WTC11 (cell line): Measurements from ENCODE around the gene CD164L2. TPM values are rescaled to one million over a fixed set of nuclear protein-coding genes. Genes with fewer than 3 reads are reported as not detected.
A peak's percentile ranks its signal among the peaks of the same experiment; 100 is the strongest.

Experiments used
- ATAC-seq: fragments of 200-7000 bp; cut with Tn5 transposase; 2 replicates; pipeline ENCODE4 v1.10.0; 2021; ENCODE audit warnings: mild to moderate bottlenecking, moderate library complexity
- CTCF ChIA-PET: fragments of 300-600 bp; sonication (Branson Sonifier 250); formaldehyde crosslinking; loops from one replicate; lab custom pipeline; 2021; ENCODE audit warnings: antibody characterized with exemption; lab: Charles Lee
- POLR2A ChIA-PET: fragments of 350-600 bp; sonication (Branson Sonifier 250); formaldehyde crosslinking; loops from one replicate; lab custom pipeline; 2021; ENCODE audit warnings: antibody characterized with exemption; lab: Charles Lee
- DNase-seq: peaks from one replicate; pipeline ENCODE4 v3.0.0; 2021; ENCODE audit warnings: low spot score
- H3K27ac Mint-ChIP-seq: 2 replicates; pipeline ENCODE4 v1.8.0; 2021; ENCODE audit warnings: mixed read lengths
- H3K27me3 Mint-ChIP-seq: 2 replicates; pipeline ENCODE4 v1.8.0; 2021; ENCODE audit warnings: low read depth, mild to moderate bottlenecking, moderate library complexity, mixed read lengths
- H3K36me3 Mint-ChIP-seq: 2 replicates; pipeline ENCODE4 v1.8.0; 2021; ENCODE audit warnings: mixed read lengths
- H3K4me1 Mint-ChIP-seq: 2 replicates; pipeline ENCODE4 v1.8.0; 2022; ENCODE audit warnings: mixed read lengths
- H3K4me3 Mint-ChIP-seq: 2 replicates; pipeline ENCODE4 v1.8.0; 2021; ENCODE audit warnings: mild to moderate bottlenecking, moderate library complexity, mixed read lengths
- H3K9me3 Mint-ChIP-seq: 2 replicates; pipeline ENCODE4 v1.8.0; 2021; ENCODE audit warnings: mixed read lengths
- ATF1 ChIP-seq: sonication (generic); formaldehyde crosslinking; IDR thresholded peaks from 2 replicates; pipeline ENCODE4 v1.8.1; 2023; ENCODE audit warnings: mild to moderate bottlenecking, moderate library complexity, missing genetic modification reagents
- CBFB ChIP-seq: sonication (generic); formaldehyde crosslinking; IDR thresholded peaks from 2 replicates; pipeline ENCODE4 v1.8.1; 2022; ENCODE audit warnings: mild to moderate bottlenecking, low read depth, missing genetic modification reagents
- CTCF ChIP-seq: fragments of 200-600 bp; IDR thresholded peaks from 2 replicates; pipeline ENCODE4 v1.8.0; 2022; ENCODE audit warnings: antibody characterized with exemption
- ELF4 ChIP-seq: sonication (generic); formaldehyde crosslinking; IDR thresholded peaks from 2 replicates; pipeline ENCODE4 v1.8.1; 2022; ENCODE audit warnings: low read depth, mild to moderate bottlenecking, moderate library complexity, missing genetic modification reagents
- EMX1 ChIP-seq: fragments of 250-450 bp; sonication (Bioruptor Pico); IDR thresholded peaks from 2 replicates; pipeline ENCODE4 v1.8.0; 2021; ENCODE audit warnings: mild to moderate bottlenecking
- ETV6 ChIP-seq: sonication (generic); formaldehyde crosslinking; IDR thresholded peaks from 2 replicates; pipeline ENCODE4 v1.8.1; 2022; ENCODE audit warnings: mild to moderate bottlenecking, missing genetic modification reagents
- GABPB1 ChIP-seq: sonication (generic); formaldehyde crosslinking; IDR thresholded peaks from 2 replicates; pipeline ENCODE4 v1.8.1; 2023; ENCODE audit warnings: mild to moderate bottlenecking, missing genetic modification reagents
- GRHL2 ChIP-seq: fragments of 250-450 bp; sonication (Bioruptor Pico); IDR thresholded peaks from 2 replicates; pipeline ENCODE4 v1.8.0; 2022; ENCODE audit warnings: mild to moderate bottlenecking, moderate library complexity; ENCODE audit not compliant: insufficient replicate concordance, severe bottlenecking
- HMGA2 ChIP-seq: fragments of 250-450 bp; sonication (Bioruptor Pico); IDR thresholded peaks from 2 replicates; pipeline ENCODE4 v1.4.0; 2021; ENCODE audit warnings: mild to moderate bottlenecking, moderate library complexity
- JAZF1 ChIP-seq: fragments of 250-450 bp; sonication (Bioruptor Pico); IDR thresholded peaks from 2 replicates; pipeline ENCODE4 v1.9.0; 2021; ENCODE audit warnings: moderate library complexity, mild to moderate bottlenecking, inconsistent platforms
- JUN ChIP-seq: sonication (generic); formaldehyde crosslinking; IDR thresholded peaks from 2 replicates; pipeline ENCODE4 v1.8.0; 2023; ENCODE audit warnings: mild to moderate bottlenecking, missing genetic modification reagents
- NFATC4 ChIP-seq: fragments of 250-450 bp; sonication (Bioruptor Pico); IDR thresholded peaks from 2 replicates; pipeline ENCODE4 v1.9.0; 2021; ENCODE audit warnings: mild to moderate bottlenecking
- NFYB ChIP-seq: sonication (generic); formaldehyde crosslinking; conservative IDR thresholded peaks from 2 replicates; pipeline ENCODE4 v1.8.0; 2022; ENCODE audit warnings: low read depth, missing genetic modification reagents
- NR2C2 ChIP-seq: sonication (generic); formaldehyde crosslinking; IDR thresholded peaks from 2 replicates; pipeline ENCODE4 v1.8.0; 2022; ENCODE audit warnings: mild to moderate bottlenecking, missing genetic modification reagents
- RELA ChIP-seq: sonication (generic); formaldehyde crosslinking; IDR thresholded peaks from 2 replicates; pipeline ENCODE4 v1.8.1; 2022; ENCODE audit warnings: missing genetic modification reagents, mild to moderate bottlenecking, borderline replicate concordance
- RORB ChIP-seq: fragments of 250-450 bp; sonication (Bioruptor Pico); IDR thresholded peaks from 2 replicates; pipeline ENCODE4 v1.9.0; 2021; ENCODE audit warnings: mild to moderate bottlenecking
- SOX15 ChIP-seq: fragments of 250-450 bp; sonication (Bioruptor Pico); IDR thresholded peaks from 2 replicates; pipeline ENCODE4 v1.9.0; 2021; ENCODE audit warnings: mild to moderate bottlenecking
- TEAD1 ChIP-seq: sonication (generic); formaldehyde crosslinking; IDR thresholded peaks from 2 replicates; pipeline ENCODE4 v1.8.0; 2022; ENCODE audit warnings: mild to moderate bottlenecking, missing genetic modification reagents
- ZNF219 ChIP-seq: sonication (generic); formaldehyde crosslinking; IDR thresholded peaks from 2 replicates; pipeline ENCODE4 v1.8.0; 2023; ENCODE audit warnings: missing genetic modification reagents, mild to moderate bottlenecking, borderline replicate concordance
- ZNF396 ChIP-seq: fragments of 250-450 bp; sonication (Bioruptor Pico); IDR thresholded peaks from 2 replicates; pipeline ENCODE4 v1.8.0; 2021; ENCODE audit warnings: mild to moderate bottlenecking, moderate library complexity, borderline replicate concordance
- ZNF423 ChIP-seq: fragments of 250-450 bp; sonication (Bioruptor Pico); IDR thresholded peaks from 2 replicates; pipeline ENCODE4 v2.1.2; 2022; ENCODE audit warnings: mild to moderate bottlenecking, moderate library complexity
- total RNA-seq: library from RNA; stranded (reverse); gene quantifications from 3 replicates; pipeline ENCODE4 v1.2.3, GENCODE V29; 2021
- TF ChIP-seq, protein P1 (sequence below): fragments of 250-450 bp; sonication (Bioruptor Pico); IDR thresholded peaks from 2 replicates; pipeline ENCODE4 v1.8.0; 2021; ENCODE audit warnings: mild to moderate bottlenecking
- TF ChIP-seq, protein P2 (sequence below): sonication (generic); formaldehyde crosslinking; IDR thresholded peaks from 2 replicates; pipeline ENCODE4 v1.8.0; 2022; ENCODE audit warnings: mild to moderate bottlenecking, missing genetic modification reagents
- TF ChIP-seq, protein P3 (sequence below): sonication (generic); formaldehyde crosslinking; IDR thresholded peaks from 2 replicates; pipeline ENCODE4 v1.8.1; 2023; ENCODE audit warnings: mild to moderate bottlenecking, missing genetic modification reagents, moderate library complexity
- TF ChIP-seq, protein P4 (sequence below): fragments of 250-450 bp; sonication (Bioruptor Pico); IDR thresholded peaks from 2 replicates; pipeline ENCODE4 v1.9.0; 2021; ENCODE audit warnings: mild to moderate bottlenecking

Gene CD164L2
- total RNA-seq, 1 experiment from 2014 or later: 5.5 TPM

DNA sequence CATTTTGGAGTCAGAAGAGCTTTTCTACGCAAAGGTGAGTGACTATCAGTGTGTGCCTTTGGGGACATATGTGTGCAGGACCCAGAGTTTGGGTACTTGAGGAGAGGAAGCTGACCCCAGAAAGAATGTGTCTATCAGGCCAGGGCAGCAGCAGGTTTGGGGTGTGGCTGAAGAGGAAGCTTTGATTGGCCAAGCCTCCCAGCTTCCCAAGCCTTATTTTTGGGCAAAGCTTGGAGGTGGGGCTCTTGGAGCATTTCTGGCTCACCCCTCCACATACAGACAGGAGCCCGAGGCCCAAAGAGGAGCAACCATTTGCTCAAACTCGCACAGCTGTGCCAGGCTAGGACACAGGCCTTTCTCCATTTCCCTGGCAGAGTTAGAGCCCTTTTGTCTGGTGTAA, 14.0 kb upstream of the CD164L2 start:
- POLR2A ChIA-PET: interaction anchor here (1.0 kb wide), 1 partner anchor 31 kb away, joined by 4 read pairs; no protein-coding TSS in a partner anchor
- CTCF ChIA-PET: interaction anchor here (0.5 to 6.5 kb wide), 29 partner anchors 9 to 840 kb away, joined by 3 to 150 read pairs (median 5); partner anchors contain the start of genes AHDC1, CD164L2 and MAP3K6
- H3K27ac Mint-ChIP-seq: peak overlapping the region; percentile 70
- no peaks in the 10 kb centered on the region for H3K9me3 Mint-ChIP-seq
- TF ChIP-seq ETV6: no peak
- no peak for TF ChIP-seq JUN (CRISPR knock-in tag)
- TF ChIP-seq TEAD1 (CRISPR knock-in tag): no peak
- no peak for TF ChIP-seq NR2C2 (CRISPR knock-in tag)
- TF ChIP-seq ELF4: no peak
- TF ChIP-seq, protein P1, sequence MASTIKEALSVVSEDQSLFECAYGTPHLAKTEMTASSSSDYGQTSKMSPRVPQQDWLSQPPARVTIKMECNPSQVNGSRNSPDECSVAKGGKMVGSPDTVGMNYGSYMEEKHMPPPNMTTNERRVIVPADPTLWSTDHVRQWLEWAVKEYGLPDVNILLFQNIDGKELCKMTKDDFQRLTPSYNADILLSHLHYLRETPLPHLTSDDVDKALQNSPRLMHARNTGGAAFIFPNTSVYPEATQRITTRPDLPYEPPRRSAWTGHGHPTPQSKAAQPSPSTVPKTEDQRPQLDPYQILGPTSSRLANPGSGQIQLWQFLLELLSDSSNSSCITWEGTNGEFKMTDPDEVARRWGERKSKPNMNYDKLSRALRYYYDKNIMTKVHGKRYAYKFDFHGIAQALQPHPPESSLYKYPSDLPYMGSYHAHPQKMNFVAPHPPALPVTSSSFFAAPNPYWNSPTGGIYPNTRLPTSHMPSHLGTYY (CRISPR knock-in tag): no peak
- no peak for TF ChIP-seq RORB (CRISPR knock-in tag)
- TF ChIP-seq ZNF423 (CRISPR knock-in tag): no peak
- no peak for TF ChIP-seq ZNF219 (CRISPR knock-in tag)
- no peak for TF ChIP-seq RELA (CRISPR knock-in tag)
- TF ChIP-seq, protein P2, sequence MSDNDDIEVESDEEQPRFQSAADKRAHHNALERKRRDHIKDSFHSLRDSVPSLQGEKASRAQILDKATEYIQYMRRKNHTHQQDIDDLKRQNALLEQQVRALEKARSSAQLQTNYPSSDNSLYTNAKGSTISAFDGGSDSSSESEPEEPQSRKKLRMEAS (CRISPR knock-in tag): no peak
- no peak for TF ChIP-seq GRHL2 (CRISPR knock-in tag)
- H3K36me3 Mint-ChIP-seq: no peaks in the 10 kb centered on the region
- H3K27me3 Mint-ChIP-seq: no peaks in the 10 kb centered on the region; the same call in 1 of the 2 replicates
- no peak overlapping the region for H3K4me3 Mint-ChIP-seq
- DNase-seq (no peak), ATAC-seq (no peak)
- H3K4me1 Mint-ChIP-seq: peaks cover 37% of the 10 kb centered on the region

DNA sequence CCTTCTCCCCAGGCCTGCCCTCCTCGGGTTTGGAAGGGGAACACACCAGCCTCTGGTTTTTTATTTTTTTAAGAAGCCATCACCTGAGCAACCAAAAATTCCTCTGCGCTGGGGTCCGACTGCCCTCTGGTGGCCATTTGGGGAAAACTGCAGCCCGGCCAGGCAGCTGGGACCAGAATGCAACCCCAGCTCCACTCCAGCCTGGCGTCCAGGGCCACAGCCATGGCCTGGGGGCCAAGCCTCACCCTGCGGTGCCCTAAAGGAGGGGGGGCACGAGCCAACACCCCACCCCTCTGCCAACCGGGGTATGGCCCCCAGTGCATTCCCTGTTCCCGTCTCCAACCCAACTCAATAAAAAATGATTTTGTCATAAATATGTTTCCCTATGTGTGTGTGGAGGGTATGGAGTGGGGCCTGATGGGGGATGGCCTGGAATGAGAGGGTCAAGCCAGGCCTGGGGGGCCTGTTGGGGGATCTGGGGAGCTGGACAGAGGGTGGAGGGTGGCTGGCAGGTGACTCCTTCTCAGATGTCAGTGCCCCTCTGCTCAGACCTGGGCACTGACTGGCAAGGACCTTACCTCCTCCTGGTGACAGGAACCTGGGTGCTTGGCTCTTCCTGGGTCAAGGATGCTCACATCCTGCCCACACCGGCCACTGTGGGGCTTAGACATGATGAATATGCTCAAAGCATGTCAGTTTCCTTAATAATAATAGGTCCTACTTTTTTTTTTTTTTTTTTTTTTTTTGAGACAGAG, 12.5 kb upstream of the CD164L2 start:
- DNase-seq (peak; percentile 89), ATAC-seq (peak; percentile 21)
- TF ChIP-seq CBFB (no peak), CTCF (peak; percentile 95)
- TF ChIP-seq, protein P3, sequence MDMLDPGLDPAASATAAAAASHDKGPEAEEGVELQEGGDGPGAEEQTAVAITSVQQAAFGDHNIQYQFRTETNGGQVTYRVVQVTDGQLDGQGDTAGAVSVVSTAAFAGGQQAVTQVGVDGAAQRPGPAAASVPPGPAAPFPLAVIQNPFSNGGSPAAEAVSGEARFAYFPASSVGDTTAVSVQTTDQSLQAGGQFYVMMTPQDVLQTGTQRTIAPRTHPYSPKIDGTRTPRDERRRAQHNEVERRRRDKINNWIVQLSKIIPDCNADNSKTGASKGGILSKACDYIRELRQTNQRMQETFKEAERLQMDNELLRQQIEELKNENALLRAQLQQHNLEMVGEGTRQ (CRISPR knock-in tag): no peak
- H3K4me1 Mint-ChIP-seq: peaks cover 47% of the 10 kb centered on the region
- H3K27me3 Mint-ChIP-seq: no peaks in the 10 kb centered on the region; the same call in 1 of the 2 replicates
- H3K36me3 Mint-ChIP-seq: no peaks in the 10 kb centered on the region
- H3K4me3 Mint-ChIP-seq: no peak overlapping the region
- H3K27ac Mint-ChIP-seq: no peak overlapping the region
- POLR2A ChIA-PET: interaction anchor here (0.8 kb wide), 1 partner anchor 29 kb away, joined by 3 read pairs; the partner anchor contains the start of gene MAP3K6
- CTCF ChIA-PET: interaction anchor here (0.6 to 6.5 kb wide), 56 partner anchors 9 to 388 kb away, joined by 3 to 150 read pairs (median 4); partner anchors contain the start of genes AHDC1, CD164L2, FCN3 and MAP3K6
- H3K9me3 Mint-ChIP-seq: no peaks in the 10 kb centered on the region

- DNase-seq: no peak
- no peaks in the 10 kb centered on the region; the same call in 1 of the 2 replicates for H3K27me3 Mint-ChIP-seq
- ChIA-PET CTCF (interaction anchor here (0.6 to 6.5 kb wide), 42 partner anchors 11 to 388 kb away, joined by 3 to 150 read pairs (median 5); partner anchors contain the start of genes AHDC1, CD164L2, FCN3 and MAP3K6), POLR2A (interaction anchor here (0.8 kb wide), 1 partner anchor 28 kb away, joined by 3 read pairs; the partner anchor contains the start of gene MAP3K6)
- no peaks in the 10 kb centered on the region for H3K9me3 Mint-ChIP-seq
- H3K4me3 Mint-ChIP-seq: no peak overlapping the region
- H3K36me3 Mint-ChIP-seq: no peaks in the 10 kb centered on the region
- peak overlapping the region; percentile 15; the same call in 1 of the 2 replicates for H3K27ac Mint-ChIP-seq
- peaks cover 42% of the 10 kb centered on the region for H3K4me1 Mint-ChIP-seq
- no peak for TF ChIP-seq ZNF396 (CRISPR knock-in tag)
- no peak for TF ChIP-seq CBFB
- TF ChIP-seq NFYB (CRISPR knock-in tag): no peak
- no peak for TF ChIP-seq SOX15
- no peak for TF ChIP-seq GABPB1
- TF ChIP-seq JAZF1 (CRISPR knock-in tag): no peak
- no peak for TF ChIP-seq HMGA2 (CRISPR knock-in tag)
- no peak for TF ChIP-seq EMX1 (CRISPR knock-in tag)
- TF ChIP-seq ATF1 (CRISPR knock-in tag): no peak
- no peak for TF ChIP-seq CTCF
- TF ChIP-seq NFATC4 (CRISPR knock-in tag): no peak
- TF ChIP-seq, protein P4, sequence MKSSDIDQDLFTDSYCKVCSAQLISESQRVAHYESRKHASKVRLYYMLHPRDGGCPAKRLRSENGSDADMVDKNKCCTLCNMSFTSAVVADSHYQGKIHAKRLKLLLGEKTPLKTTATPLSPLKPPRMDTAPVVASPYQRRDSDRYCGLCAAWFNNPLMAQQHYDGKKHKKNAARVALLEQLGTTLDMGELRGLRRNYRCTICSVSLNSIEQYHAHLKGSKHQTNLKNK: no peak
- ATAC-seq: no peak
Measured at GRCh38 chr1:27394925-27395324, 11.8 kb upstream of the CD164L2 start.
